Natural killer cell (primary cell): ENCODE measurements around the gene GREB1L. TPM values are rescaled to one million over a fixed set of nuclear protein-coding genes. Genes with fewer than 3 reads are reported as not detected.
"Not testable (repeated sequence)": the region's sequence is repeated elsewhere in the genome, so short reads cannot be mapped to it uniquely, and the experiment has no call there.

Experiments used
- ATAC-seq, 3 donors: fragments of 150-1000 bp in 2 of 3; fragments of 200-7000 bp in 1 of 3; cut with Tn5 transposase; 1 replicate in 1 of 3; 2 replicates in 2 of 3; pipeline ENCODE4 v1.10.0; 2021; ENCODE audit warnings: mild to moderate bottlenecking in 2 of 3, moderate library complexity in 2 of 3
- DNase-seq, 2 donors: peaks; one replicate each; pipeline versions ENCODE4 v3.0.0 to v3.0.0-alpha.2; 2013 to 2021; ENCODE audit warnings: mixed read lengths in 1 of 2
- H3K27ac ChIP-seq: one replicate; pipeline ENCODE4 v1.5.1; 2013; ENCODE audit warnings: mild to moderate bottlenecking, low read length
- H3K27me3 ChIP-seq: one replicate; pipeline ENCODE4 v1.6.1; 2013; ENCODE audit warnings: low read length; ENCODE audit not compliant: control insufficient read depth, insufficient read depth
- H3K36me3 ChIP-seq: one replicate; pipeline ENCODE4 v1.6.1; 2013; ENCODE audit warnings: low read length; ENCODE audit not compliant: control insufficient read depth, insufficient read depth
- H3K4me1 ChIP-seq: one replicate; pipeline ENCODE4 v1.6.1; 2013; ENCODE audit warnings: low read length; ENCODE audit not compliant: control insufficient read depth, insufficient read depth
- H3K4me3 ChIP-seq: one replicate; pipeline ENCODE4 v1.5.1; 2013; ENCODE audit warnings: low read length
- H3K9me3 ChIP-seq: one replicate; pipeline ENCODE4 v1.6.1; 2013; ENCODE audit warnings: low read length; ENCODE audit not compliant: control insufficient read depth, insufficient read depth
- H3K27ac Mint-ChIP-seq, 2 donors: one replicate each; pipeline ENCODE4 v1.8.0; 2022; ENCODE audit warnings: mild to moderate bottlenecking in 2 of 2, mixed read lengths in 2 of 2, moderate library complexity in 1 of 2
- H3K27me3 Mint-ChIP-seq, 2 donors: one replicate each; pipeline ENCODE4 v1.8.0; 2022; ENCODE audit warnings: low read depth in 2 of 2, mixed read lengths in 2 of 2
- H3K36me3 Mint-ChIP-seq: one replicate; pipeline ENCODE4 v1.8.0; 2022; ENCODE audit warnings: mixed read lengths
- H3K4me1 Mint-ChIP-seq, 2 donors: one replicate each; pipeline ENCODE4 v1.8.0; 2022; ENCODE audit warnings: mixed read lengths in 2 of 2
- H3K4me3 Mint-ChIP-seq: one replicate; pipeline ENCODE4 v1.8.0; 2022; ENCODE audit warnings: mild to moderate bottlenecking, moderate library complexity, mixed read lengths
- H3K9me3 Mint-ChIP-seq, 2 donors: one replicate each; pipeline ENCODE4 v1.8.0; 2022; ENCODE audit warnings: mixed read lengths in 2 of 2
- CTCF ChIP-seq: fragments of 200-600 bp; IDR thresholded peaks from one replicate; pipeline ENCODE4 v1.8.0; 2022; ENCODE audit warnings: antibody characterized with exemption
- WGBS: methylation state at CpG from one replicate; pipeline ENCODE4 v1.1.7; 2013; ENCODE audit warnings: missing lambda C conversion rate; ENCODE audit not compliant: insufficient coverage; 5-methylcytosine and 5-hydroxymethylcytosine counted together
- intact Hi-C: fragments of 100-400 bp; cut with micrococcal nuclease; formaldehyde crosslinking; loops from one replicate; pipeline ENCODE4 v1.14.2; 2022
- total RNA-seq, 4 donors: library from RNA; stranded (reverse); fragments of 120-200 nt in 1 of 4; gene quantifications; one replicate each; pipeline versions ENCODE4 v1.2.3 to v1.2.4, GENCODE V29; 2013 to 2022

The GREB1L gene
- total RNA-seq, 3 donors from 2014 or later (not counting 1 experiment from before 2014, with no cell fraction given): not detected

DNA sequence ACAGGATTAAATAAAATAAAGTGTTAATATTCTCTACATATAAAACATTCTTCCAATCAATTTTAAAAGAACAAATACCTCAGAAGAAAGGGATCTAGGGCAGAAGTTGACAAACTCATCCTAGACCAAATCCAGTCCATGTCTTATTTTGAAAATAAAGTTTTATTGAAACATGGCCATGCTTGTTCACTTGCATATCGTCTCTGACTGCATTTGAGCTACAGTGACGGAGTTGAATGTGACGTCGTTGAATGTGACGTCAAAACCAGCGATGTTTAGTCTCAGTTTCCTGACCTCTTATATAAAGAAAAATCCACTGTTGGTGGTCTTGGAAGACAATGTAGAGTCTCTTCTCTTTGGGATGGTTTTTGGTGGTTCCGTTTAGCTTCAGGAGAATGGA is 33.6 kb downstream of the GREB1L start:
- Mint-ChIP-seq H3K27ac (no peak overlapping the region), H3K4me3 (no peak overlapping the region), H3K4me1 (no peaks in the 10 kb centered on the region), H3K27me3 (peaks cover 9 to 13% of the 10 kb centered on the region in 2 donors), H3K36me3 (no peaks in the 10 kb centered on the region), H3K9me3 (peaks cover 0 to 2% of the 10 kb centered on the region in 2 donors)
- intact Hi-C loops: no loop called here
- DNase-seq (no peak), ATAC-seq (no peak)
- Histone ChIP-seq H3K27me3 (no peaks in the 10 kb centered on the region), H3K36me3 (no peaks in the 10 kb centered on the region), H3K27ac (no peak overlapping the region), H3K4me3 (no peak overlapping the region), H3K4me1 (no peaks in the 10 kb centered on the region), H3K9me3 (no peaks in the 10 kb centered on the region)
- WGBS: 96% methylated on average over 7 of the region's 7 CpGs
- no peak for TF ChIP-seq CTCF

DNA sequence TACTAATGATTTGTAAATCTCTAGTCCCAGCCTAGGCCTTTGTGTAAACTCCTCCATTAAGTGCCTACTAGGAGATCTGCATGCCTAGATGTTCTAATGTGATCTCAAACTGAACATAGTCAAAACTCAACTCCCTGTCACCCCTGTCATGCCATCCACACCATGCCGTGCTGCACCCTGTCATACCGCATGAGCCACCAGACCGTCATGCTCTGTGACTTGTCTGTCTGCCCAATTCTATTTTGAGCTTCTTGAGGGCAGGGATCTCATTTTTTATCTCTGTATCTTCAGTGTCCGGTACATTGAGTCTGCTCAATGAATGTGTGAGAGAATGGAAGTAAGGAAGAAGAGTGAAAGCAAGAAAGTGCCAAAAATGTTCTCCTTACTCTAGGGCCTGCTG is 35.5 kb downstream of the GREB1L start:
- Mint-ChIP-seq H3K4me1 (no peaks in the 10 kb centered on the region), H3K4me3 (no peak overlapping the region), H3K36me3 (no peaks in the 10 kb centered on the region), H3K9me3 (peaks cover 0 to 2% of the 10 kb centered on the region in 2 donors), H3K27me3 (peaks cover 10 to 20% of the 10 kb centered on the region in 2 donors), H3K27ac (no peak overlapping the region)
- Histone ChIP-seq H3K9me3 (no peaks in the 10 kb centered on the region), H3K27me3 (peaks cover 3% of the 10 kb centered on the region), H3K36me3 (no peaks in the 10 kb centered on the region), H3K4me3 (no peak overlapping the region), H3K4me1 (no peaks in the 10 kb centered on the region), H3K27ac (no peak overlapping the region)
- intact Hi-C loops: no loop called here
- ATAC-seq (no peak), DNase-seq (no peak)
- WGBS: 96% methylated on average over 4 of the region's 4 CpGs
- no peak for TF ChIP-seq CTCF

GRCh38 chr18:21278218-21278617 is 36.2 kb downstream of the GREB1L start:
- H3K9me3 ChIP-seq, H3K27ac ChIP-seq, intact Hi-C loops, H3K4me1 Mint-ChIP-seq, ATAC-seq, H3K36me3 ChIP-seq, H3K4me1 ChIP-seq, DNase-seq, H3K9me3 Mint-ChIP-seq, H3K4me3 ChIP-seq, H3K36me3 Mint-ChIP-seq, H3K27me3 ChIP-seq, H3K4me3 Mint-ChIP-seq, H3K27ac Mint-ChIP-seq: not testable (repeated sequence)
- no CpG with 5 or more reads among the region's 6 CpGs for WGBS
- peaks cover 10 to 20% of the 10 kb centered on the region in 2 donors for H3K27me3 Mint-ChIP-seq

- ATAC-seq (no peak), DNase-seq (no peak)
- no peaks in the 10 kb centered on the region for H3K36me3 Mint-ChIP-seq
- H3K4me1 Mint-ChIP-seq: no peaks in the 10 kb centered on the region
- no peak overlapping the region for H3K4me3 Mint-ChIP-seq
- no peaks in the 10 kb centered on the region for H3K9me3 ChIP-seq
- no peak for TF ChIP-seq CTCF
- H3K4me3 ChIP-seq: no peak overlapping the region
- no peaks in the 10 kb centered on the region for H3K9me3 Mint-ChIP-seq
- H3K27me3 ChIP-seq: peaks cover 3% of the 10 kb centered on the region
- H3K27ac ChIP-seq: no peak overlapping the region
- intact Hi-C loops: no loop called here
- H3K4me1 ChIP-seq: no peaks in the 10 kb centered on the region
- H3K36me3 ChIP-seq: no peaks in the 10 kb centered on the region
- peaks cover 7 to 14% of the 10 kb centered on the region in 2 donors for H3K27me3 Mint-ChIP-seq
- no peak overlapping the region for H3K27ac Mint-ChIP-seq
These were observed 39.6 kb downstream of the GREB1L start for GRCh38 chr18:21281603-21282002.
